HCT116 (cell line): Measurements from ENCODE around the gene CLIC6. TPM values are rescaled to one million over a fixed set of nuclear protein-coding genes. Genes with fewer than 3 reads are reported as not detected.

Experiments
- ATAC-seq: fragments of 200-7000 bp; cut with Tn5 transposase; 2 replicates; pipeline ENCODE4 v1.9.1; 2020; ENCODE audit warnings: mild to moderate bottlenecking, moderate library complexity
- BruUV-seq: library from RNA; stranded (reverse); fragments of 400-500 nt; replicated peaks from 2 replicates; lab custom pipeline; 2021; lab: Mats Ljungman, UMichigan
- CTCF ChIA-PET: fragments of 300-600 bp; sonication (Branson Sonifier 250); formaldehyde crosslinking; loops from one replicate; lab custom pipeline; 2021; ENCODE audit warnings: antibody characterized with exemption; lab: Charles Lee
- POLR2A ChIA-PET: fragments of 300-600, 350-600 bp; sonication (Branson Sonifier 250); formaldehyde crosslinking; loops from one replicate; lab custom pipeline; 2021; ENCODE audit warnings: antibody characterized with exemption; lab: Charles Lee
- RAD21 ChIA-PET, 2 experiments: fragments of 300-600 bp; sonication (Branson Sonifier 250); formaldehyde crosslinking; loops; one replicate each; lab custom pipeline; 2023; ENCODE audit warnings: low total read pairs in 2 of 2; ENCODE audit not compliant: uncharacterized antibody in 2 of 2, unreplicated experiment in 2 of 2, low non-redundant PET in 1 of 2; lab: Charles Lee
- DNase-seq: peaks from one replicate; pipeline ENCODE4 v3.0.0-alpha.2; 2010; ENCODE audit warnings: low read depth, low spot score
- H2AFZ ChIP-seq: fragments of 200-600 bp; shearing (Covaris generic), sonication (generic); 2 replicates; pipeline ENCODE4 v1.6.1; 2017; ENCODE audit warnings: low read depth, mixed run types, mixed read lengths, antibody characterized with exemption, low read length; ENCODE audit not compliant: poor library complexity, severe bottlenecking
- H3K27ac ChIP-seq: 2 replicates; pipeline ENCODE4 v1.5.1; 2012; ENCODE audit warnings: low read depth, low read length
- H3K27me3 ChIP-seq: fragments of 200-600 bp; sonication (generic); 2 replicates; pipeline ENCODE4 v1.6.1; 2016; ENCODE audit warnings: mixed run types, low read length, mixed read lengths; ENCODE audit not compliant: insufficient read depth
- H3K36me3 ChIP-seq, 2 experiments: fragments of 200-500 bp in 1 of 2; fragments of 200-600 bp in 1 of 2; sonication (Bioruptor generic) in 1 of 2; sonication (generic) in 1 of 2; 2 replicates each; pipeline versions ENCODE4 v1.5.1 to v1.6.1; 2014 to 2016; ENCODE audit warnings: low read length in 2 of 2, inconsistent platforms in 1 of 2, mixed read lengths in 1 of 2, mixed run types in 1 of 2; ENCODE audit not compliant: insufficient read depth in 2 of 2, control insufficient read depth in 1 of 2
- H3K4me1 ChIP-seq, 2 experiments: fragments of 200-600 bp in 1 of 2; sonication (generic) in 1 of 2; 2 replicates each; pipeline versions ENCODE4 v1.5.1 to v1.6.1; 2012 to 2017; ENCODE audit warnings: low read length in 2 of 2, inconsistent platforms in 1 of 2, mild to moderate bottlenecking in 1 of 2, mixed read lengths in 1 of 2, mixed run types in 1 of 2, moderate library complexity in 1 of 2; ENCODE audit not compliant: insufficient read depth in 2 of 2, control insufficient read depth in 1 of 2
- H3K4me2 ChIP-seq: fragments of 200-600 bp; sonication (generic); 2 replicates; pipeline ENCODE4 v1.6.1; 2017; ENCODE audit warnings: mixed run types, low read length, mixed read lengths
- H3K4me3 ChIP-seq, 2 experiments: fragments of 200-600 bp in 1 of 2; sonication (generic) in 1 of 2; replicated peaks in 1 of 2; 2 replicates each; pipeline ENCODE4 v1.5.1; 2011 to 2016; ENCODE audit warnings: low read length in 2 of 2, control low read depth in 1 of 2, low read depth in 1 of 2, mild to moderate bottlenecking in 1 of 2, mixed read lengths in 1 of 2, mixed run types in 1 of 2
- H3K79me2 ChIP-seq: fragments of 200-600 bp; sonication (generic); 2 replicates; pipeline ENCODE4 v1.6.1; 2017; ENCODE audit warnings: mild to moderate bottlenecking, mixed run types, low read length, moderate library complexity, mixed read lengths; ENCODE audit not compliant: insufficient read depth
- H3K9ac ChIP-seq: fragments of 200-600 bp; sonication (generic); 2 replicates; pipeline ENCODE4 v1.6.1; 2016; ENCODE audit warnings: low read length, mixed read lengths
- H3K9me2 ChIP-seq: fragments of 200-600 bp; sonication (generic), shearing (Covaris generic); 2 replicates; pipeline ENCODE4 v1.6.1; 2017; ENCODE audit warnings: mixed run types, mild to moderate bottlenecking, moderate library complexity; ENCODE audit not compliant: insufficient read depth
- H3K9me3 ChIP-seq, 2 experiments: fragments of 200-500 bp in 1 of 2; fragments of 200-600 bp in 1 of 2; sonication (Bioruptor generic) in 1 of 2; sonication (generic) in 1 of 2; 2 replicates each; pipeline ENCODE4 v1.6.1; 2014 to 2017; ENCODE audit warnings: low read length in 2 of 2, mixed read lengths in 2 of 2, inconsistent platforms in 1 of 2, low read depth in 1 of 2, mild to moderate bottlenecking in 1 of 2, mixed run types in 1 of 2, moderate library complexity in 1 of 2; ENCODE audit not compliant: control insufficient read depth in 1 of 2, insufficient read depth in 1 of 2
- H4K20me1 ChIP-seq: fragments of 200-600 bp; sonication (generic), shearing (Covaris generic); 2 replicates; pipeline ENCODE4 v1.6.1; 2017; ENCODE audit warnings: mixed run types, mild to moderate bottlenecking, moderate library complexity; ENCODE audit not compliant: insufficient read depth
- ATF3 ChIP-seq: IDR thresholded peaks from 2 replicates; pipeline ENCODE4 v1.6.1; 2012
- CBX3 ChIP-seq: IDR thresholded peaks from 2 replicates; pipeline ENCODE4 v1.6.1; 2012; ENCODE audit warnings: low read depth
- EGR1 ChIP-seq: IDR thresholded peaks from 2 replicates; pipeline ENCODE4 v1.6.1; 2012; ENCODE audit warnings: low read depth
- ELF1 ChIP-seq: IDR thresholded peaks from 2 replicates; pipeline ENCODE4 v1.6.1; 2012; ENCODE audit warnings: low read depth, borderline replicate concordance
- EZH2 ChIP-seq: fragments of 200-600 bp; sonication (generic); IDR thresholded peaks from 2 replicates; pipeline ENCODE4 v1.6.1; 2017; ENCODE audit warnings: antibody characterized with exemption, mixed run types
- EZH2phosphoT487 ChIP-seq: fragments of 200-600 bp; IDR thresholded peaks from 2 replicates; pipeline ENCODE4 v1.6.1; 2018; ENCODE audit warnings: antibody characterized with exemption, borderline replicate concordance
- FOSL1 ChIP-seq: IDR thresholded peaks from 2 replicates; pipeline ENCODE4 v1.6.1; 2012; ENCODE audit warnings: low read depth
- MAX ChIP-seq: IDR thresholded peaks from 2 replicates; pipeline ENCODE4 v1.6.1; 2012
- POLR2A ChIP-seq: IDR thresholded peaks from 2 replicates; pipeline ENCODE4 v1.7.0; 2011; ENCODE audit warnings: borderline replicate concordance; ENCODE audit not compliant: insufficient read depth, insufficient read length; ENCODE audit errors: extremely low read depth
- POLR2AphosphoS5 ChIP-seq: IDR thresholded peaks from 2 replicates; pipeline ENCODE4 v1.6.1; 2011; ENCODE audit warnings: mild to moderate bottlenecking, low read depth, low read length, moderate library complexity
- RAD21 ChIP-seq: IDR thresholded peaks from 2 replicates; pipeline ENCODE4 v1.6.1; 2012; ENCODE audit warnings: low read depth, mild to moderate bottlenecking
- REST ChIP-seq: IDR thresholded peaks from 2 replicates; pipeline ENCODE4 v1.6.1; 2012; ENCODE audit warnings: low read depth
- SIN3A ChIP-seq: IDR thresholded peaks from 2 replicates; pipeline ENCODE4 v1.6.1; 2012; ENCODE audit warnings: low read depth
- SP1 ChIP-seq: IDR thresholded peaks from 2 replicates; pipeline ENCODE4 v1.6.1; 2012; ENCODE audit warnings: low read depth
- SRF ChIP-seq: IDR thresholded peaks from 2 replicates; pipeline ENCODE4 v1.6.1; 2012; ENCODE audit warnings: low read depth
- YY1 ChIP-seq: IDR thresholded peaks from 2 replicates; pipeline ENCODE4 v1.6.1; 2011; ENCODE audit warnings: low read length, low read depth, moderate library complexity, mild to moderate bottlenecking; ENCODE audit not compliant: insufficient replicate concordance; ENCODE audit errors: extremely low read depth
- ZBTB33 ChIP-seq: IDR thresholded peaks from 2 replicates; pipeline ENCODE4 v1.6.1; 2011; ENCODE audit warnings: mild to moderate bottlenecking, low read length, moderate library complexity; ENCODE audit not compliant: insufficient replicate concordance; ENCODE audit errors: extremely low read depth
- ZFX ChIP-seq: fragments of 450-650 bp; IDR thresholded peaks from 2 replicates; pipeline ENCODE4 v1.6.1; 2017
- ZNF274 ChIP-seq: fragments of 200-500 bp; sonication (Bioruptor generic); IDR thresholded peaks from 2 replicates; pipeline ENCODE4 v1.6.1; 2014; ENCODE audit warnings: mild to moderate bottlenecking, low read depth, low read length, inconsistent platforms
- intact Hi-C: fragments of 100-400 bp; cut with micrococcal nuclease; formaldehyde crosslinking; loops from 2 replicates; pipeline ENCODE4 v1.10.0; 2022
- total RNA-seq: library from RNA; stranded (reverse); gene quantifications from one replicate; pipeline ENCODE4 v1.2.1, GENCODE V29; 2021; ENCODE audit not compliant: unreplicated experiment

Gene CLIC6
- total RNA-seq, 1 experiment from 2014 or later, result 0.05 TPM

- no peak overlapping the region for H3K9ac ChIP-seq
- H3K4me3 ChIP-seq, result no peak overlapping the region
- ChIA-PET CTCF (no interaction called here), POLR2A (no interaction called here), RAD21 (no interaction called here)
- no peaks in the 10 kb centered on the region for H3K79me2 ChIP-seq
- no peak overlapping the region for H3K27ac ChIP-seq
- H3K4me1 ChIP-seq, result peaks cover 5 to 10% of the 10 kb centered on the region in 2 experiments
- no peaks in the 10 kb centered on the region for H4K20me1 ChIP-seq
- H2AFZ ChIP-seq, result no peak overlapping the region
- intact Hi-C loops, result no loop called here
- no TSS peak for BruUV-seq
- no peak for TF ChIP-seq SIN3A
- no peak for TF ChIP-seq RAD21
- TF ChIP-seq ZBTB33, result no peak
- no peak for TF ChIP-seq ELF1
- no peak for TF ChIP-seq CBX3
- no peak for TF ChIP-seq EGR1
- TF ChIP-seq FOSL1, result no peak
- TF ChIP-seq ZNF274, result no peak
- TF ChIP-seq POLR2A, result no peak
- no peak for TF ChIP-seq MAX
- TF ChIP-seq ZFX, result no peak
- TF ChIP-seq EZH2, result no peak
- TF ChIP-seq EZH2phosphoT487, result no peak
- no peak for TF ChIP-seq ATF3
- no peak for TF ChIP-seq YY1
- TF ChIP-seq SP1, result no peak
- no peak for TF ChIP-seq SRF
- no peak for TF ChIP-seq REST
- TF ChIP-seq POLR2AphosphoS5, result no peak
- DNase-seq (no peak), ATAC-seq (no peak)
- H3K4me2 ChIP-seq, result no peak overlapping the region
- H3K9me3 ChIP-seq, result no peaks in the 10 kb centered on the region
- no peaks in the 10 kb centered on the region for H3K36me3 ChIP-seq
- H3K27me3 ChIP-seq, result peaks cover 3% of the 10 kb centered on the region; the same call in 1 of the 2 replicates
- H3K9me2 ChIP-seq, result no peaks in the 10 kb centered on the region
Observed at GRCh38 chr21:34695434-34695833, 26.6 kb downstream of the CLIC6 start.
